GM18873 (cell line): ENCODE measurements around the gene GOLGA8S.
"Not testable (repeated sequence)": the region's sequence is repeated elsewhere in the genome, so short reads cannot be mapped to it uniquely, and the experiment has no call there.

Source experiments
- ATAC-seq: cut with Tn5 transposase; IDR thresholded peaks from one replicate; pipeline ENCODE4 v1.9.1; 2021; ENCODE audit warnings: mild to moderate bottlenecking, moderate library complexity, moderate number of reproducible peaks; ENCODE audit not compliant: unreplicated experiment, low FRiP score

GOLGA8S gene

GRCh38 chr15:23395832-23396231, 41.3 kb downstream of the GOLGA8S start:
- no peak for ATAC-seq

- ATAC-seq, result no peak
Measured at GRCh38 chr15:23397779-23398178, 43.2 kb downstream of the GOLGA8S start.

GRCh38 chr15:23398357-23398756, 43.8 kb downstream of the GOLGA8S start:
- ATAC-seq, result not testable (repeated sequence)

GRCh38 chr15:23399207-23399606, 44.7 kb downstream of the GOLGA8S start:
- not testable (repeated sequence) for ATAC-seq

GRCh38 chr15:23401627-23402026, 47.1 kb downstream of the GOLGA8S start:
- ATAC-seq, result no peak

- ATAC-seq, result no peak
Measured at GRCh38 chr15:23402140-23402539, 47.6 kb downstream of the GOLGA8S start.

GRCh38 chr15:23402544-23402943, 48.0 kb downstream of the GOLGA8S start:
- no peak for ATAC-seq

GRCh38 chr15:23403550-23403949, 49.0 kb downstream of the GOLGA8S start:
- no peak for ATAC-seq

GRCh38 chr15:23411841-23412240, 57.3 kb downstream of the GOLGA8S start:
- no peak for ATAC-seq

- not testable (repeated sequence) for ATAC-seq
Measured at GRCh38 chr15:23412881-23413600, 58.5 kb downstream of the GOLGA8S start.
